ENCODE measurements around the gene NOX3.

The NOX3 gene

GRCh38 chr6:155442562-155442961 lies 13.1 kb downstream of the NOX3 start:
- no peaks in the 10 kb centered on the region for H3K36me3 ChIP-seq (ENCODE audit: control insufficient read depth, low read depth, low read length)
- H3K27ac ChIP-seq (ENCODE audit: low read length): no peak overlapping the region
- H3K4me3 ChIP-seq (ENCODE audit: low read length): no peak overlapping the region
- H3K9ac ChIP-seq (ENCODE audit: low read length): no peak overlapping the region
- no peaks in the 10 kb centered on the region for H3K4me1 ChIP-seq (ENCODE audit: control insufficient read depth, low read depth, low read length)
- H3K27me3 ChIP-seq (ENCODE audit: control insufficient read depth, insufficient read depth, low read length): no peaks in the 10 kb centered on the region
- H3K9me3 ChIP-seq (ENCODE audit: control insufficient read depth, low read depth, low read length): no peaks in the 10 kb centered on the region

- H3K27ac ChIP-seq (ENCODE audit: low read length): no peak overlapping the region
- no peaks in the 10 kb centered on the region for H3K9me3 ChIP-seq (ENCODE audit: control insufficient read depth, low read depth, low read length)
- no peak overlapping the region for H3K4me3 ChIP-seq (ENCODE audit: low read length)
- H3K36me3 ChIP-seq (ENCODE audit: control insufficient read depth, low read depth, low read length): no peaks in the 10 kb centered on the region
- no peak overlapping the region for H3K9ac ChIP-seq (ENCODE audit: low read length)
- H3K27me3 ChIP-seq (ENCODE audit: control insufficient read depth, insufficient read depth, low read length): no peaks in the 10 kb centered on the region
- H3K4me1 ChIP-seq (ENCODE audit: control insufficient read depth, low read depth, low read length): no peaks in the 10 kb centered on the region
Observed at GRCh38 chr6:155441112-155441465, 14.6 kb downstream of the NOX3 start.

GRCh38 chr6:155440398-155441111 lies 15.1 kb downstream of the NOX3 start:
- no peak overlapping the region for H3K4me3 ChIP-seq (ENCODE audit: low read length)
- H3K9me3 ChIP-seq (ENCODE audit: control insufficient read depth, low read depth, low read length): no peaks in the 10 kb centered on the region
- no peaks in the 10 kb centered on the region for H3K27me3 ChIP-seq (ENCODE audit: control insufficient read depth, insufficient read depth, low read length)
- H3K36me3 ChIP-seq (ENCODE audit: control insufficient read depth, low read depth, low read length): no peaks in the 10 kb centered on the region
- no peaks in the 10 kb centered on the region for H3K4me1 ChIP-seq (ENCODE audit: control insufficient read depth, low read depth, low read length)
- no peak overlapping the region for H3K9ac ChIP-seq (ENCODE audit: low read length)
- no peak overlapping the region for H3K27ac ChIP-seq (ENCODE audit: low read length)

GRCh38 chr6:155439376-155439775 lies 16.3 kb downstream of the NOX3 start:
- no peaks in the 10 kb centered on the region for H3K36me3 ChIP-seq (ENCODE audit: control insufficient read depth, low read depth, low read length)
- no peaks in the 10 kb centered on the region for H3K4me1 ChIP-seq (ENCODE audit: control insufficient read depth, low read depth, low read length)
- H3K27me3 ChIP-seq (ENCODE audit: control insufficient read depth, insufficient read depth, low read length): no peaks in the 10 kb centered on the region
- no peak overlapping the region for H3K9ac ChIP-seq (ENCODE audit: low read length)
- H3K27ac ChIP-seq (ENCODE audit: low read length): no peak overlapping the region
- no peaks in the 10 kb centered on the region for H3K9me3 ChIP-seq (ENCODE audit: control insufficient read depth, low read depth, low read length)
- H3K4me3 ChIP-seq (ENCODE audit: low read length): no peak overlapping the region

GRCh38 chr6:155436981-155437749 lies 18.5 kb downstream of the NOX3 start:
- Histone ChIP-seq H3K27ac (ENCODE audit: low read length) (no peak overlapping the region), H3K9me3 (ENCODE audit: control insufficient read depth, low read depth, low read length) (no peaks in the 10 kb centered on the region), H3K36me3 (ENCODE audit: control insufficient read depth, low read depth, low read length) (no peaks in the 10 kb centered on the region), H3K4me1 (ENCODE audit: control insufficient read depth, low read depth, low read length) (no peaks in the 10 kb centered on the region), H3K9ac (ENCODE audit: low read length) (no peak overlapping the region), H3K27me3 (ENCODE audit: control insufficient read depth, insufficient read depth, low read length) (no peaks in the 10 kb centered on the region), H3K4me3 (ENCODE audit: low read length) (no peak overlapping the region)

- Histone ChIP-seq H3K9me3 (ENCODE audit: control insufficient read depth, low read depth, low read length) (no peaks in the 10 kb centered on the region), H3K27me3 (ENCODE audit: control insufficient read depth, insufficient read depth, low read length) (no peaks in the 10 kb centered on the region), H3K4me3 (ENCODE audit: low read length) (no peak overlapping the region), H3K9ac (ENCODE audit: low read length) (no peak overlapping the region), H3K4me1 (ENCODE audit: control insufficient read depth, low read depth, low read length) (no peaks in the 10 kb centered on the region), H3K36me3 (ENCODE audit: control insufficient read depth, low read depth, low read length) (no peaks in the 10 kb centered on the region), H3K27ac (ENCODE audit: low read length) (no peak overlapping the region)
Observed at GRCh38 chr6:155434829-155435423, 20.7 kb downstream of the NOX3 start.

GRCh38 chr6:155434096-155434495 lies 21.5 kb downstream of the NOX3 start:
- Histone ChIP-seq H3K4me3 (ENCODE audit: low read length) (no peak overlapping the region), H3K9ac (ENCODE audit: low read length) (no peak overlapping the region), H3K27me3 (ENCODE audit: control insufficient read depth, insufficient read depth, low read length) (no peaks in the 10 kb centered on the region), H3K27ac (ENCODE audit: low read length) (no peak overlapping the region), H3K9me3 (ENCODE audit: control insufficient read depth, low read depth, low read length) (no peaks in the 10 kb centered on the region), H3K4me1 (ENCODE audit: control insufficient read depth, low read depth, low read length) (no peaks in the 10 kb centered on the region), H3K36me3 (ENCODE audit: control insufficient read depth, low read depth, low read length) (no peaks in the 10 kb centered on the region)

GRCh38 chr6:155432293-155432692 lies 23.3 kb downstream of the NOX3 start:
- Histone ChIP-seq H3K4me3 (ENCODE audit: low read length) (no peak overlapping the region), H3K27ac (ENCODE audit: low read length) (no peak overlapping the region), H3K4me1 (ENCODE audit: control insufficient read depth, low read depth, low read length) (peaks cover 3% of the 10 kb centered on the region), H3K36me3 (ENCODE audit: control insufficient read depth, low read depth, low read length) (no peaks in the 10 kb centered on the region), H3K9ac (ENCODE audit: low read length) (no peak overlapping the region), H3K27me3 (ENCODE audit: control insufficient read depth, insufficient read depth, low read length) (no peaks in the 10 kb centered on the region), H3K9me3 (ENCODE audit: control insufficient read depth, low read depth, low read length) (no peaks in the 10 kb centered on the region)

- Histone ChIP-seq H3K4me3 (ENCODE audit: low read length) (no peak overlapping the region), H3K27me3 (ENCODE audit: control insufficient read depth, insufficient read depth, low read length) (no peaks in the 10 kb centered on the region), H3K9me3 (ENCODE audit: control insufficient read depth, low read depth, low read length) (no peaks in the 10 kb centered on the region), H3K4me1 (ENCODE audit: control insufficient read depth, low read depth, low read length) (peaks cover 3% of the 10 kb centered on the region), H3K27ac (ENCODE audit: low read length) (no peak overlapping the region), H3K9ac (ENCODE audit: low read length) (no peak overlapping the region), H3K36me3 (ENCODE audit: control insufficient read depth, low read depth, low read length) (no peaks in the 10 kb centered on the region)
Observed at GRCh38 chr6:155429321-155429893, 26.2 kb downstream of the NOX3 start.

- Histone ChIP-seq H3K27me3 (ENCODE audit: control insufficient read depth, insufficient read depth, low read length) (no peaks in the 10 kb centered on the region), H3K36me3 (ENCODE audit: control insufficient read depth, low read depth, low read length) (no peaks in the 10 kb centered on the region), H3K4me1 (ENCODE audit: control insufficient read depth, low read depth, low read length) (peaks cover 3% of the 10 kb centered on the region), H3K27ac (ENCODE audit: low read length) (no peak overlapping the region), H3K9ac (ENCODE audit: low read length) (no peak overlapping the region), H3K4me3 (ENCODE audit: low read length) (no peak overlapping the region), H3K9me3 (ENCODE audit: control insufficient read depth, low read depth, low read length) (no peaks in the 10 kb centered on the region)
Observed at GRCh38 chr6:155426408-155426945, 29.2 kb downstream of the NOX3 start.

- H3K27ac ChIP-seq (ENCODE audit: low read length): no peak overlapping the region
- H3K27me3 ChIP-seq (ENCODE audit: control insufficient read depth, insufficient read depth, low read length): no peaks in the 10 kb centered on the region
- H3K4me3 ChIP-seq (ENCODE audit: low read length): no peak overlapping the region
- no peaks in the 10 kb centered on the region for H3K9me3 ChIP-seq (ENCODE audit: control insufficient read depth, low read depth, low read length)
- H3K9ac ChIP-seq (ENCODE audit: low read length): no peak overlapping the region
- peaks cover 3% of the 10 kb centered on the region for H3K4me1 ChIP-seq (ENCODE audit: control insufficient read depth, low read depth, low read length)
- no peaks in the 10 kb centered on the region for H3K36me3 ChIP-seq (ENCODE audit: control insufficient read depth, low read depth, low read length)
Observed at GRCh38 chr6:155424181-155424580, 31.5 kb downstream of the NOX3 start.
